Activated CD4-positive, alpha-beta memory T cell treated with anti-CD3 and anti-CD28 coated beads, Interleukin-2, amount 10 ng/mL, durations not matched to agents 7 days and 5 days (primary cell): ENCODE results near the gene GLIS1. TPM values are rescaled to one million over a fixed set of nuclear protein-coding genes. Genes with fewer than 3 reads are reported as not detected.

ENCODE experiments used
- CTCF ChIA-PET: fragments of 350-600 bp; sonication (Branson Sonifier 250); formaldehyde crosslinking; loops from one replicate; lab custom pipeline; 2021; ENCODE audit warnings: antibody characterized with exemption, inconsistent platforms; lab: Charles Lee
- POLR2A ChIA-PET: fragments of 350-600 bp; sonication (Branson Sonifier 250); formaldehyde crosslinking; loops from one replicate; lab custom pipeline; 2021; ENCODE audit warnings: antibody characterized with exemption; lab: Charles Lee
- DNase-seq: peaks from one replicate; pipeline ENCODE4 v3.0.0-alpha.2; 2020
- H3K27ac Mint-ChIP-seq: one replicate; pipeline ENCODE4 v1.8.0; 2021; ENCODE audit warnings: mild to moderate bottlenecking, mixed read lengths
- H3K27me3 Mint-ChIP-seq: one replicate; pipeline ENCODE4 v1.8.0; 2021; ENCODE audit warnings: mixed read lengths
- H3K36me3 Mint-ChIP-seq: one replicate; pipeline ENCODE4 v1.8.0; 2021; ENCODE audit warnings: low read depth, mixed read lengths
- H3K4me1 Mint-ChIP-seq: one replicate; pipeline ENCODE4 v1.8.0; 2021; ENCODE audit warnings: mixed read lengths
- H3K4me3 Mint-ChIP-seq: one replicate; pipeline ENCODE4 v1.8.0; 2021; ENCODE audit warnings: mild to moderate bottlenecking, mixed read lengths
- H3K9me3 Mint-ChIP-seq: one replicate; pipeline ENCODE4 v1.8.0; 2021; ENCODE audit warnings: mixed read lengths
- total RNA-seq, 2 experiments: library from RNA; stranded (reverse); gene quantifications; one replicate each; pipeline ENCODE4 v1.2.3, GENCODE V29; 2021

Gene GLIS1
- total RNA-seq, 2 experiments from 2014 or later, result not detected

DNA sequence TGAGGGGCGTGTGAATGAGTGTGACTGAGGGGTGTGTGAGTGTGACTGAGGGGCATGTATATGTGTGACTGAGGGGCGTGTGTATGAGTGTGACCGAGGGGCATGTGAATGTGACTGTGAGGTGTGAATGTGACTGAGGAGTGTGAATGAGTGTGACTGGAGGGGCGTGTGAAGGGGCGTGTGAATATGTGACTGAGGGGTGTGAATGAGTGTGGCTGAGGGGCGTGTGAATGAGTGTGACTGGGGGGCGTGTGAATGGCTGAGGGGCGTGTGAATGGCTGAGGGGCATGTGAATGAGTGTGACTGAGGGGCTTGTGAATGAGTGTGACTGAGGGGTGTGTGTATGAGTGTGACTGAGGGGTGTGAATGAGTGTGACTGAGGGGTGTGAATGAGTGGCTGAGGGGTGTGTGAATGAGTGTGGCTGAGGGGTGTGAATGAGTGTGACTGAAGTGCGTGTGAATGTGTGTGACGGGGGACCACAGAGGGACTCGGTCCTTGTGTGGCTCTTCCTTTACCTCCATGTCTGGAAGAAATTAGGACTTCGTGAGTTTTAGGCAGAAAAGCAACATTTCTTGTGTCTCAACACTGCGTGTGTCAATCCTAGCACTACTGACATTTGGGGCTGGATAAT lies 105.8 kb downstream of the GLIS1 start:
- no peak overlapping the region for H3K27ac Mint-ChIP-seq
- H3K9me3 Mint-ChIP-seq, result no peaks in the 10 kb centered on the region
- no peaks in the 10 kb centered on the region for H3K36me3 Mint-ChIP-seq
- ChIA-PET POLR2A (no interaction called here), CTCF (no interaction called here)
- H3K4me1 Mint-ChIP-seq, result no peaks in the 10 kb centered on the region
- no peak overlapping the region for H3K4me3 Mint-ChIP-seq
- peaks cover 3% of the 10 kb centered on the region for H3K27me3 Mint-ChIP-seq
- DNase-seq, result no peak

DNA sequence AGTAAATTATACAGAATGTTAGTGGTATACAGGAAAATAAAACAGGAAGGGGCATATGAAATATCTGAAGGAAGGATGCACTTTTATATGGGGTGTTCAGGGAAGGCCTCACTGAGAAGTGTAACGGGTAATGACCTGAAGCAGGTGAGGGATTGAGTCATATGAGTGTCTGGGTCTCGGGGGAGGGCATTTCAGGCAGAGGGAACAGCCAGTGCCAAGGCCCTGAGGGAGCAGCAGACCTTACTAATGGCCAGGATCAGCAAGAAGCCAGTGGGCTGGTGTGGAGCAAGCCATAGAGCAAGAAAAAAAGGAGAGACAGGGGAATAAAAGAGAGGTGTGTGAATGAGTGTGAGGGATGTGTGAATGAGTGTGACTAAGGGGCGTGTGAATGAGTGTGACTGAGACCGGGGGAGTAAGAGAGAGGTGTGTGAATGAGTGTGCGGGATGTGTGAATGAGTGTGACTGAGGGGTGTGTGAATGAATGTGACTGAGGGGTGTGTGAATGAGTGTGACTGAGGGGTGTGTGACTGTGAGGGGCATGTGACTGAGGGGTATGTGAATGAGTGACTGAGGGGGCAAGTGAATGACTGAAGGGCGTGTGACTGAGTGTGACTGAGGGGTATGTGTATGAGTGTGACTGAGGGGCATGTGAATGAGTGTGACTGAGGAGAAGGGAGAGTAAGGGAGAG lies 107.2 kb downstream of the GLIS1 start:
- DNase-seq, result no peak
- Mint-ChIP-seq H3K27ac (no peak overlapping the region), H3K27me3 (peaks cover 3% of the 10 kb centered on the region), H3K9me3 (no peaks in the 10 kb centered on the region), H3K4me1 (no peaks in the 10 kb centered on the region), H3K4me3 (no peak overlapping the region), H3K36me3 (no peaks in the 10 kb centered on the region)
- CTCF ChIA-PET, result no interaction called here
- POLR2A ChIA-PET, result no interaction called here

DNA sequence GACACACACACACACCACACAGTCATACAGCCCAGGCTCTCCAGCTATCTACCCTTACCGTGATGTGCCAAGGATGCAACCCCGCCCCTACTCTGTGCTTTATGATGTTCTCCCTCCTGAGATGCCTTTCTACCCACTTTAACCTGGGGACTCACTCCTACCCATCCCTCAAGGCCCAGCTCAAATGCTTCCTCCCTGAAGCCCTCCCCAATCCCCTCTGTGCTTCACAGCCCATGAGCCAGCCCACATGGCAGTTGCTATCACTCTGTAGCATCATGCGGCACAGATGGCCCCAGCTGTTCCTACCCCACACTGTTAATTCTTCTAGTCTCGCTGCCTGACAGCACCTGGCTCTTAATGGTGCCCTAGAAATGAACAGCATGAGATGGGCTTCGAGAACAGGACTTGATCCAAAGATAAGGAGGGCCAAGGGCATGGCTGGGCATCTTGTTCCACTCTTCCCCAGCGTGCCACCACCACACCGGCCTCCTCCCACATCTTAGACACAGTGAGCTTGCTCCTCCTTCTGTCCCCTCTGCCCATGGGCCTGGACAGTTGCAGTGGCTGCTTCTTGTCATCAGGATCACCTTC lies 109.8 kb downstream of the GLIS1 start:
- Mint-ChIP-seq H3K9me3 (no peaks in the 10 kb centered on the region), H3K4me1 (no peaks in the 10 kb centered on the region), H3K27me3 (peaks cover 2% of the 10 kb centered on the region), H3K36me3 (no peaks in the 10 kb centered on the region), H3K4me3 (no peak overlapping the region), H3K27ac (no peak overlapping the region)
- CTCF ChIA-PET, result no interaction called here
- no peak for DNase-seq
- POLR2A ChIA-PET, result no interaction called here

DNA sequence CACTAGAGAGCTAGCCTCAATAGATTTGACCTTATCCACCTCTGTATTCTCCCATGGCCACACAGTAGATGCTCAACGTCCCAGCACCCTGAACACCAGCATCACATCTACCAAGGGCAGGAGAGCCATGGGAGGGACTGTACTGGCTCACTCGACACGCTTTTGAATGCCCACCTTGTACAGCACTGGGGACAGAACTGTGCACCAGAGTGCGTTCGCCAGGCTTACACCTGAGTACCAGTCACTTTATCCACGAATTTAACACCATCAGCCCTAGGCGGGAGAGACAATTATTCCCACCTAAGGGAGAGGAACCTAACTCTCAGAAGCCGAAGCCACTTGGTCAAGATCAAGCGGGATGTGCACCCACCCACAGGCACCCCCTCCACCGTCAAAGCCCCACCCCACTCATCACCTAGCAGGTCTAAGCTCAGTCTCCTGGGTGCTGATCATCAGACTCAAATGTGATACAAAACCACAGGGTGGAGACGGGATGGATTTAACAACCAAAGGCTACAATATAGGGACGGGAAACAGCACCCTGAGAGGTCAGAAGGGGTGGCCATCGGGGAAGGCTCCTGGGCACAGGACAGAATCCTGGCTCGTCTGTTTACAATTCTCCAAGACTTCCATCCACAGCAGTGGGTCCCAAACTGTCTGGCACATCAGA lies 110.5 kb downstream of the GLIS1 start:
- Mint-ChIP-seq H3K4me3 (no peak overlapping the region), H3K27me3 (peaks cover 7% of the 10 kb centered on the region), H3K4me1 (no peaks in the 10 kb centered on the region), H3K36me3 (no peaks in the 10 kb centered on the region), H3K27ac (no peak overlapping the region), H3K9me3 (no peaks in the 10 kb centered on the region)
- no peak for DNase-seq
- POLR2A ChIA-PET, result no interaction called here
- CTCF ChIA-PET, result no interaction called here

DNA sequence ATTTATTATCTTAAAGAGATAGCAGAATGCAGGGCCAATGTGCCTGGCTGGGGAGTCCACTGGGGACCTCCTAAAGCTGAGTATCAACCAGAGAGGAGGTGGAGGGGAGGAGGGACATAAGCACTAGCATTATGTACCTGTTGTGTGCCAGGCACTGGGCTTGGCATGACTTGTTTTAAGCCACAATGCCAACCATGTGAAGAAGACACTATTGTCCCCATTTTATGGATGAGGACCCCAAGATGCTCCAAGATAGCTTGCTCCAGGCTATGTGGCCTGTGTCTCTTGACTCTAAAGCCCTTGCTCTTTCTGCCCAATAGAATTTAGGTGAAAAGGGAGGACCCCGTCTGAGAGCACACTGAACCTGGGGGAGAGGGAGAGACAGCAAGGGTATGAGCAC lies 111.3 kb downstream of the GLIS1 start:
- peaks cover 7% of the 10 kb centered on the region for H3K27me3 Mint-ChIP-seq
- DNase-seq, result no peak
- no peaks in the 10 kb centered on the region for H3K36me3 Mint-ChIP-seq
- H3K4me1 Mint-ChIP-seq, result no peaks in the 10 kb centered on the region
- POLR2A ChIA-PET, result no interaction called here
- CTCF ChIA-PET, result no interaction called here
- no peak overlapping the region for H3K27ac Mint-ChIP-seq
- H3K9me3 Mint-ChIP-seq, result no peaks in the 10 kb centered on the region
- no peak overlapping the region for H3K4me3 Mint-ChIP-seq

DNA sequence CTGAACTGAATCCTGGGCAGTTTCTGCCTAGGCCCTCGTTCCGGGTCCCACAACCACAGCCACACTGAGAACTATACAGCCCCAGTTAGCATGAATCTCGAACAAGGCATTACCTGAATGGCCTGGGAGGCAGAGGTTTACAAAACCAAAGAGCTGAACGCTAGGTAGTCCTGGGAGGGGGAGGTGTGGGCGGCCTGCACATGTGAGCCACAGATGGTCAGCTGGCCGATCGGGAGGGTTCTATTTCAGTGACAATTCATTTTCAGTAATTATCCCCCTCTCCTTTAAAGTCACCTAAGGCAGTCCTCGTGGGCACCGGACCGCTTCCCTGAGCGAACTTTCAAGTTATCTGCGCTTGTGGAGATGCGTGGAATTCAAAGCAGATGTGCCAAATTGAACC lies 111.9 kb downstream of the GLIS1 start:
- Mint-ChIP-seq H3K27ac (no peak overlapping the region), H3K4me1 (no peaks in the 10 kb centered on the region), H3K36me3 (no peaks in the 10 kb centered on the region), H3K9me3 (no peaks in the 10 kb centered on the region), H3K4me3 (no peak overlapping the region), H3K27me3 (peaks cover 7% of the 10 kb centered on the region)
- CTCF ChIA-PET, result no interaction called here
- no peak for DNase-seq
- POLR2A ChIA-PET, result no interaction called here

DNA sequence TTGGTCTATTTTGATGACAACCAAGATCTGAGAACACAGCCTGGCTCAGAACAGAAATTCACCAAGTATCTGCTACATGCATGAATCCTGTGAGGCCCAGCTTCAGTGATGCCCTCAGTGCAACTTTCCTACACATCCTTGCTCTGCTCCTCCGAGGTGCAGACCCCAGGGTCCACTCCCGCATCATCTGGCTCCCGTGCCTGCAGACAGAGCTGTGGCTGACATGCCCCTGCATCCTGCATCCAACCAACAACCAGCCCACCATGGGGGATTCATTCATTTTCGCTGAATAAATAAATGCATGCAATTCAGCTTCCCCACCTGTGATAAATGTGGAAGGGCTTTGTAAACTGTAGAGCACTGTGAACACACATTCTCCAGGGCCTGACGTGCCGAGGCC lies 112.3 kb downstream of the GLIS1 start:
- no peaks in the 10 kb centered on the region for H3K9me3 Mint-ChIP-seq
- POLR2A ChIA-PET, result no interaction called here
- H3K4me3 Mint-ChIP-seq, result no peak overlapping the region
- CTCF ChIA-PET, result no interaction called here
- H3K27me3 Mint-ChIP-seq, result peaks cover 7% of the 10 kb centered on the region
- H3K27ac Mint-ChIP-seq, result no peak overlapping the region
- H3K4me1 Mint-ChIP-seq, result no peaks in the 10 kb centered on the region
- no peak for DNase-seq
- H3K36me3 Mint-ChIP-seq, result no peaks in the 10 kb centered on the region

DNA sequence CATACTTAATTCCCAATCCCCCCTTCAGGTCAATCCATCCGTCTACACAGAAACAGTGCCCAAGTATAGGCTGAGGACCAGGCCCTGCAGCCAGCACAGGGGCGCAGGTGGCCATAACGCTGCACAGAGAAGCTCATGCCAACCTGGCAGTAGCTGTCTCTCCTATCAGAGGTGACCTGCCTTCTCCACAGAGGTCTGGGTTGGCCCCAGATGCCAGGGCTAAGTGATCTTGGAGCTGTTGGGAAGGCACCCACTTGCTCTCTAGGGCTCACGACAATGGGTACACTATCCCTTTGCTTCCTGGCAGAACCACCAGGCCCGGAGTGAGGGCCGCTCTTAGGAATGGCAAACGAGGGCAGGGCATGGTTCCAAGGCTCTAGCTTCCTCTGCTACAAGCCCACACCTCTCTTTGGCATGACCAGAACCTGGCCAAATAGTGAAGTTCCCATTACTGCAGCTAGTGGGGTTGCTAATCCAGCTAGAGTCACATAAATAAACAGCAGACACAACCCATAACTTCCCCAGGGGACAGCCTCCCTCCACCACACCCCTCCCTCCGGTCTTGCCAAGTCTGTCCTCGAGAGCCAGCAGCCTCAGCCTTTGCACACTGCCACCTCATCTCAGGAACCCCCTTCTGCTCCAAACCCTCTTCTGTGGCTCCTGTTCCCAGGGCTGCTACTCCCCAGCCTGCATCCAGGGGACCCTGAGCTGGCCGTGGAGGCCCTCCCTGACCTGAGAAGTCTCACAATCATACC lies 113.0 kb downstream of the GLIS1 start:
- Mint-ChIP-seq H3K36me3 (no peaks in the 10 kb centered on the region), H3K27ac (no peak overlapping the region), H3K27me3 (peaks cover 7% of the 10 kb centered on the region), H3K9me3 (no peaks in the 10 kb centered on the region), H3K4me1 (no peaks in the 10 kb centered on the region), H3K4me3 (no peak overlapping the region)
- DNase-seq, result no peak
- CTCF ChIA-PET, result no interaction called here
- POLR2A ChIA-PET, result no interaction called here

DNA sequence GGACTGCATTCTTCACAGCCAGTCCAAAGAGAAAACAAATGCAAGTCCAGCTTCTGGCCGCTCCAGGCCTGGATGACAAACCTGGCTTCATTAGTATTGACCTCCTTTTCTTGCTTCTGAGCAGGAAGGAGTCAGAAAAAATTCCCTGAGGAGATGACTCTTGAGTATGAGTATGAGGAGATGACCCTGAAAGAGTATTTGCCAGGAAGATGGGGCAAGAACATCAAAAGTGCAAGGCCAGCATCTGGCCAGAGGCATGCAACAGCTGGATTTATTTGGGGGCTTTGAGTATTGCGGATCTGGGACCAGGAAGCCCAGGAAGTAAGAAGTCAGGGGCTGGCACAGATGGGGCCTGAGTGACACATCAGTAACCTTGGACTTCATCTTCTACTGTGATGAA lies 113.9 kb downstream of the GLIS1 start:
- Mint-ChIP-seq H3K4me1 (no peaks in the 10 kb centered on the region), H3K4me3 (no peak overlapping the region), H3K9me3 (no peaks in the 10 kb centered on the region), H3K27me3 (peaks cover 7% of the 10 kb centered on the region), H3K36me3 (no peaks in the 10 kb centered on the region), H3K27ac (no peak overlapping the region)
- no peak for DNase-seq
- ChIA-PET CTCF (no interaction called here), POLR2A (no interaction called here)

DNA sequence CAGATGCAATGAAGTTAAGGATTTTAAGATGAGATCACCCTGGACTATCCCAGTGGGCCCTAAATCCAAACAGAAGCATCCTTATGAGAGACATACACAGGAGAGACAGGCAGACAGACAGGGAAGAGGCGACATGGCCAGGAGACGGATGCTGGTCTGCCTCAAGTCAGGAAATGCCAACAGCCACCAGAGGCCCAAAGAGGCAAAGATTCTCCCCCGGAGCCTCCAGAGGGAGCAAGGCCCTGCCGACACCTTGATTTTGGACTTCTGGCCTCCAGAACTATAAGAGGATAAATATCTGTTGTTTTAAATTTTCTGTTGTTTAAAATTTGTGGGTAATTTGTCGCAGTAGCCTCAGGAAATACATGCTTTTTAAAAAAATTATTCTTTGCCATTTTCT lies 116.4 kb downstream of the GLIS1 start:
- ChIA-PET CTCF (no interaction called here), POLR2A (no interaction called here)
- H3K4me1 Mint-ChIP-seq, result no peaks in the 10 kb centered on the region
- H3K27ac Mint-ChIP-seq, result no peak overlapping the region
- no peak overlapping the region for H3K4me3 Mint-ChIP-seq
- DNase-seq, result no peak
- H3K27me3 Mint-ChIP-seq, result peaks cover 5% of the 10 kb centered on the region
- H3K9me3 Mint-ChIP-seq, result no peaks in the 10 kb centered on the region
- H3K36me3 Mint-ChIP-seq, result no peaks in the 10 kb centered on the region

DNA sequence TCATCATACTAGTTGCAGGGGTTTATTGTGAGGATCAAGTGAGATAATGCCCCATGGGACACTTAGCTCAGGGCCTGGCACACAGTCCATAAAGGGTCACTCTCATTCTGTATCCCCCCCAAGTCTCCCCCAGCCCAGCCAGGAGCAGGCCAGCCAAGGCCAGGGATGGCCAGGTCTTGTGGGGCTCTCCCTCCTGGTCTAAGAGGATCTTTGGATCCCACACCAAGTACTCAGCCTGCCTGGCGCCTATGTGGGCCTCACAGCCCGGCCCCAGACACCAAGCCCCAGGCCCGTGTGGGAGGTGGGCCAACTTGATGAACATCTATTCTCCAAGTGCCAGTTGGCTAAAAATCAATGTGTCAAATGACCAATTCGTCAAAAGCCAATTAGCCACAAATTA lies 117.8 kb downstream of the GLIS1 start:
- DNase-seq, result no peak
- no peaks in the 10 kb centered on the region for H3K36me3 Mint-ChIP-seq
- CTCF ChIA-PET, result no interaction called here

DNA sequence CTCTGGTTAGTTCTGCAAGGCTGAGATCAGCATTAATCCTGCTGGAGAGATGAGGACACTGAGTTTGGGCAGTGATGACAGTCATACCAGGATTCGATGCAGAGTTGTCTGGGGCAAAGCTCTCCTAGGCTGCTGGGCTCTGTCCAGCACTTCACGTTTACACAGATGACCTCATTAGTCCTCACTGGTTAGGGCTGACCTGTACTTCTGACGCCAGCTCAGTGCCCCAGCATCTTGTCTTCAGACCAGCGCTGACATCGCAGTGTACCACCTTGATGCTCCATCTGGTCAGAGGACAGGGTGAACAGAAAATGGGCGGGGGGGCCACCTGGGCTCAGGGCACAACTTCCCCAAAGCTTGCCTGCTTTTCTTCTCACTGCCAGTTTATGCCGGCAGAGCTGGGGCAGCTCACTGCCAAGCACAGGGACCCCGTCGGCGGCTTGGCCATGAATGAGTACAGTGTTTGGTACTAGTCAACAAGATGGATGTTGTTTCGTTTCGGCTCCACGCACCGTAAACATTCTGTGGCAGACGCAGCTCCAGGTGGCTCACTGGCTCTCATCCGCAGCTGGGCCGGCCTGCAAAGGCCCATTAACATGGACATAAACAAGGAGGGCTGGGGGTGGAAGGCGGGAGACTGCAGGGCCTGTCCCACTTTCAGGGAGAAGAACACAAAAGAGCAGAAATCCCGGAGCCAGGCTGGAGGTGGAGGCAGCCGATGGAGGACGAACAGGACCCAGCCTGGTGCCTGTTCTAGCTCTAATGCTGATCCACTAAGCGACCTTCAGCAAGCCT lies 118.7 kb downstream of the GLIS1 start:
- Mint-ChIP-seq H3K9me3 (no peaks in the 10 kb centered on the region), H3K27me3 (peaks cover 5% of the 10 kb centered on the region), H3K4me3 (no peak overlapping the region), H3K27ac (no peak overlapping the region), H3K36me3 (no peaks in the 10 kb centered on the region), H3K4me1 (no peaks in the 10 kb centered on the region)
- ChIA-PET POLR2A (no interaction called here), CTCF (no interaction called here)
- no peak for DNase-seq

More for the DNA sequence above, 117.8 kb downstream of the GLIS1 start:
- Mint-ChIP-seq H3K27ac (no peak overlapping the region), H3K4me3 (no peak overlapping the region), H3K9me3 (no peaks in the 10 kb centered on the region), H3K27me3 (peaks cover 5% of the 10 kb centered on the region), H3K4me1 (no peaks in the 10 kb centered on the region)
- POLR2A ChIA-PET, result no interaction called here
